Sigmoid colon (tissue), 7 donors: ENCODE data around the gene HES5. TPM values are rescaled to one million over a fixed set of nuclear protein-coding genes. Genes with fewer than 3 reads are reported as not detected.
A peak's percentile ranks its signal among the peaks of the same experiment; 100 is the strongest.

Experiments used
- DNase-seq: peaks from one replicate; pipeline ENCODE4 v3.0.0-alpha.2; 2019
- H3K27ac ChIP-seq, 4 donors: fragments of 200-600 bp; sonication (generic); one replicate each; pipeline ENCODE4 v1.5.1; 2016 to 2019; ENCODE audit warnings: mild to moderate bottlenecking in 1 of 4
- H3K27me3 ChIP-seq, 3 donors: fragments of 200-600 bp; sonication (generic); one replicate each; pipeline ENCODE4 v1.5.1; 2019; ENCODE audit warnings: mild to moderate bottlenecking in 1 of 3
- H3K36me3 ChIP-seq, 4 donors: fragments of 200-600 bp; sonication (generic); one replicate each; pipeline ENCODE4 v1.5.1; 2016 to 2019
- H3K4me1 ChIP-seq, 4 donors: fragments of 200-600 bp; sonication (generic); one replicate each; pipeline ENCODE4 v1.5.1; 2017 to 2019
- H3K4me3 ChIP-seq, 4 donors: fragments of 200-600 bp; sonication (generic); one replicate each; pipeline ENCODE4 v1.5.1; 2017 to 2019; ENCODE audit warnings: mild to moderate bottlenecking in 2 of 4, moderate library complexity in 1 of 4
- H3K9me3 ChIP-seq, 4 donors: fragments of 200-600 bp in 3 of 4; sonication (generic) in 3 of 4; one replicate each; pipeline versions ENCODE4 v1.5.1 to v1.6.1; 2013 to 2019
- EP300 ChIP-seq, 4 donors: sonication (generic); formaldehyde crosslinking; IDR thresholded peaks; one replicate each; pipeline ENCODE4 v1.6.1; 2017; ENCODE audit warnings: antibody characterized with exemption in 4 of 4
- POLR2A ChIP-seq, 2 donors: fragments of 450-650 bp; IDR thresholded peaks; one replicate each; pipeline ENCODE4 v1.6.1; 2016; ENCODE audit warnings: antibody characterized with exemption in 2 of 2, mild to moderate bottlenecking in 2 of 2, moderate library complexity in 2 of 2
- POLR2AphosphoS5 ChIP-seq, 4 donors: sonication (generic); formaldehyde crosslinking; IDR thresholded peaks; one replicate each; pipeline ENCODE4 v1.6.1; 2017; ENCODE audit warnings: antibody characterized with exemption in 4 of 4
- WGBS, 2 donors: extraction: QIAGEN DNeasy Blood & Tissue Kit; methylation state at CpG; one replicate each; pipeline ENCODE4 v1.1.7; 2013; 5-methylcytosine and 5-hydroxymethylcytosine counted together
- intact Hi-C: fragments of 100-400 bp; cut with DNase I; formaldehyde crosslinking; loops from one replicate; pipeline ENCODE4 v1.15.1; 2023
- polyA plus RNA-seq, 3 donors: library from polyadenylated mRNA; stranded (reverse); fragments of 200-250 nt; gene quantifications; one replicate each; pipeline ENCODE4 v1.2.3, GENCODE V29; 2013
- total RNA-seq, 4 donors: library from RNA; depleted of rRNA; stranded (reverse); fragments of >200 nt; gene quantifications; one replicate each; pipeline ENCODE4 v1.1.0, GENCODE V29; 2016
- TF ChIP-seq, protein P1 (sequence below), 4 experiments: fragments of 450-650 bp in 3 of 4; fragments of 200-600 bp in 1 of 4; IDR thresholded peaks; one replicate each; pipeline ENCODE4 v1.5.1; 2016 to 2019; ENCODE audit warnings: antibody characterized with exemption in 4 of 4, mild to moderate bottlenecking in 3 of 4, moderate library complexity in 2 of 4
- donor health status: healthy with polysubstance abuse.
- donor health status: Bipolar disorder and iron deficiency.
- donor health status: healthy.

The HES5 gene
- total and polyA plus RNA-seq, 7 donors = 0.36 to 1.2 (median 0.61) TPM; not detected in 4

DNA sequence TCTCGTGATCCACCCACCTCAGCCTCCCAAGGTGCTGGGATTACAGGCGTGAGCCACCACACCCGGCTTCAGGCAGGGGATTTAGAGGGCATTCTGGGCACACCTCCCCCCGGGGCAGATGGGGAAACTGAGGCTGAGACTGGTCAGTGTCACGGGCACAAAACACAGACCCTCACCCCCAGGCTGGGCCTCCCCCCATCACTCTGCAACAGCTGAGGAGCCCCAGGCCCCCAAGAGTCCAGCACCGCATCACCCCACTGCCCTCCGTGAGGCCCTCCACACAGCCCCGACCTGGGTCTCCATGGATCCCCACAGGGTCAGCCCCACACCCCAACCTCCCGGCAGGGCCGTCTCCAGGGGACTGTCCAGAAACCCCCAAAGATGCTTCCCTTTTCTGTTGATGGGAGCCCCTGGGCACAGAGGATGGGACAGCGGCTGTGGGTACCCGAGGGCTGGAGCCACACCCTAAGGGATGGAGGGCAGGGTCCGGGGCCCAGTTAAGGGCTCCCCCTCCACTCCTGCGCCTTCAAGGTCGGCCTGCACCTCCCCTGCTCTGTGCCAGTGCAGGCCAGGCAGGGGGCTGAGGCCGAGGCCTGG is 37.1 kb upstream of the HES5 start:
- TF ChIP-seq POLR2A (IDR thresholded peaks at IDR 0.05) (no peak), EP300 (IDR thresholded peaks at IDR 0.05) (no peak), POLR2AphosphoS5 (IDR thresholded peaks at IDR 0.05) (no peak)
- TF ChIP-seq, protein P1, sequence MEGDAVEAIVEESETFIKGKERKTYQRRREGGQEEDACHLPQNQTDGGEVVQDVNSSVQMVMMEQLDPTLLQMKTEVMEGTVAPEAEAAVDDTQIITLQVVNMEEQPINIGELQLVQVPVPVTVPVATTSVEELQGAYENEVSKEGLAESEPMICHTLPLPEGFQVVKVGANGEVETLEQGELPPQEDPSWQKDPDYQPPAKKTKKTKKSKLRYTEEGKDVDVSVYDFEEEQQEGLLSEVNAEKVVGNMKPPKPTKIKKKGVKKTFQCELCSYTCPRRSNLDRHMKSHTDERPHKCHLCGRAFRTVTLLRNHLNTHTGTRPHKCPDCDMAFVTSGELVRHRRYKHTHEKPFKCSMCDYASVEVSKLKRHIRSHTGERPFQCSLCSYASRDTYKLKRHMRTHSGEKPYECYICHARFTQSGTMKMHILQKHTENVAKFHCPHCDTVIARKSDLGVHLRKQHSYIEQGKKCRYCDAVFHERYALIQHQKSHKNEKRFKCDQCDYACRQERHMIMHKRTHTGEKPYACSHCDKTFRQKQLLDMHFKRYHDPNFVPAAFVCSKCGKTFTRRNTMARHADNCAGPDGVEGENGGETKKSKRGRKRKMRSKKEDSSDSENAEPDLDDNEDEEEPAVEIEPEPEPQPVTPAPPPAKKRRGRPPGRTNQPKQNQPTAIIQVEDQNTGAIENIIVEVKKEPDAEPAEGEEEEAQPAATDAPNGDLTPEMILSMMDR (IDR thresholded peaks at IDR 0.05) = no peak
- H3K9me3 ChIP-seq = no peaks in the 10 kb centered on the region

DNA sequence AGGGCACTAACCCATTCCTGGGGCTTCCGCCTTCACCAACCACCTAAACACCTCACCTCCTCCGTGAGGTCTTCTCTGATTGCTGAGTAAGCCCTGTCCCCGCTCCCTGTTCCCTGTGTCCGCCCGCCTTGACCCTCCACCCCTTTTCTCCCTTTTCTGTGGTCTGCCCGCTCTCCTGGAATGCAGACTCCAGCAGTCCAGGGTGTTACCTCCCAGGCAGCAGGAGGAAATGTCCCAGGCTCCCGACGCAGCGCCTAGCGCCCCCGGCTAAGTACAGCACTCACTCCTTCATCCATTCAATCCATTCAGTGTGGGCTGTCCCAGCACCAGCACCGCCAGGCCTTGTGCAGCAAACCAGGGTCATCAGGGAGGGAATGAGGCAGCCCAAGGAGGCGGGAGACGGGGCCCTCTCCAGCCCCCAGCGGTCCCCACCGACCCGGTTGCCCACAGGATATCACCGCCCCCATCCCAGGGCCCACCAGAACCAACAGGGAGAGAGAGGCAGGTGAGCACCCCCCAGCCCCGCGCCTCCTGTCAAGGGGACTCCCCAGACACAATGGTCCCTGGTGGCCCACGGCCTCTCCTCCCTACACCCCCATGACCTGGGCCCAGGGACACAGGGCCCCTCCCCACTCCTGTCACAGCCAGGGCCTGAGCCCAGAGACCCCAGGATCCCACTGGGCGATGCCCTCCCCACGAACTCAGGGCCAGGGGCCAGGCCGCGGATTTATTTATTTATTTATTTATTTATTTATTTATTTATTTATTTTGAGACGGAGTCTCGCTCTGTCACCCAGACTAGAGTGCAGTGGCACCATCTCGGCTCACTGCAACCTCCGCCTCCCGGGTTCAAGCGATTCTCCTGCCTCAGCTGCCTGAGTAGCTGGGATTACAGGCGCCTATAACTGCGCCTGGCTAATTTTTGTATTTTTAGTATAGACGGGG is 36.3 kb upstream of the HES5 start:
- no peak for TF ChIP-seq POLR2AphosphoS5 (IDR thresholded peaks at IDR 0.05)
- TF ChIP-seq EP300 (IDR thresholded peaks at IDR 0.05) = no peak
- TF ChIP-seq, protein P1 (IDR thresholded peaks at IDR 0.05) = no peak
- no peak for TF ChIP-seq POLR2A (IDR thresholded peaks at IDR 0.05)
- Histone ChIP-seq H3K27me3 (peaks cover 0 to 47% (median 24%) of the 10 kb centered on the region in 3 donors), H3K36me3 (peaks cover 0 to 21% (median 4%) of the 10 kb centered on the region in 4 donors), H3K27ac (no peak overlapping the region), H3K9me3 (no peaks in the 10 kb centered on the region), H3K4me1 (no peaks in the 10 kb centered on the region), H3K4me3 (no peak overlapping the region)
- intact Hi-C loops = no loop called here
- DNase-seq = no peak
- 73 to 85% methylated on average over 34 of the region's 34 CpGs for WGBS, 2 donors

More for the DNA sequence above, 37.1 kb upstream of the HES5 start:
- no peak overlapping the region for H3K27ac ChIP-seq
- no peak overlapping the region for H3K4me3 ChIP-seq
- peak; percentile 64 for DNase-seq
- H3K27me3 ChIP-seq = peaks cover 0 to 51% (median 24%) of the 10 kb centered on the region in 3 donors
- H3K4me1 ChIP-seq = no peaks in the 10 kb centered on the region
- peaks cover 0 to 13% (median 1%) of the 10 kb centered on the region in 4 donors for H3K36me3 ChIP-seq
- intact Hi-C loops = no loop called here
- 70 to 85% methylated on average over 16 of the region's 16 CpGs for WGBS, 2 donors

- no peak for DNase-seq
- TF ChIP-seq, protein P1 (IDR thresholded peaks at IDR 0.05) = no peak
- TF ChIP-seq EP300 (IDR thresholded peaks at IDR 0.05) (no peak), POLR2A (IDR thresholded peaks at IDR 0.05) (no peak), POLR2AphosphoS5 (IDR thresholded peaks at IDR 0.05) (no peak)
- intact Hi-C loops = no loop called here
- no peak overlapping the region for H3K4me3 ChIP-seq
- no peak overlapping the region for H3K27ac ChIP-seq
- no peaks in the 10 kb centered on the region for H3K9me3 ChIP-seq
- H3K36me3 ChIP-seq = peaks cover 0 to 35% (median 7%) of the 10 kb centered on the region in 4 donors
- H3K4me1 ChIP-seq = no peaks in the 10 kb centered on the region
- 14 to 53% methylated on average over 14 of the region's 14 CpGs for WGBS, 2 donors
- peaks cover 0 to 32% (median 18%) of the 10 kb centered on the region in 3 donors for H3K27me3 ChIP-seq
Measured at GRCh38 chr1:2564815-2565374, 34.8 kb upstream of the HES5 start.

DNA sequence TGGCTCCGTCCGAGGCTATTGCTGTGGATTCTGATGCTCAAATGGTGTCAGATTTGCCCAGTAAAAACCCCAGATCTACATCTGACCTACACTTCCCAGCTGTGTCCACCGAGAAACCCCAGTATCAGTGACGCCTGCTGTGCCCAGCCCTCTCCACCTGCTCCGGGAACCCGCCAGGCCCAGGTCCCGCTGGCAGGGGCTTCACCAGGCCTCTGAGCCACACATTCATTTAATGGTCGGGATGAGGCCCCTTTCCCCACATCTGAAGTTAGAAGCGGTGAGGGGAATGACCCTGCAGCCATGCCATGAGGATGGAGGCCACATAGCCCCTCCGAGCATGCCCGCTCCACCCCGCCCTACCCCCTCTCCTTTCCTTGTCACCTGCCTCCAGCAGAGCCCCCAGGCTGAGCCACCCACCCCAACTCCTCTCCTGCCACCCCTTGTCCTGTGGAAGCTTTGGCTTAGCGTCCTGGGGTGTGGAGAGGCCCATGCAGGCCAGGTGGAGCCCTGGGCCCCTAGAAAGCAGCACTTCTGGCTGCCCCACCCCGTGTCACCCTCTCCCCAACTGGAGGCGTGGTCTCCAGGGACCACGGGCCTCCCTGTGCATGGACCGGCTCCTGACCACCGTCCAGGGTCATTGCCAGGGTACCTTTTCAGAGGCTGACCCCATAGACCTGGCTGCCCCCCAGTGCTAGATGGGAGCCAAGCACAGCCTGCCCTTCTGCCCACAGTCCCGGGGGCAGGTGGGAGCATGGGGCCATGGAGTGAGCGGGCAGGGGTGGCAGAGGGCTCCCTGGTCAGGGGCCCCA is 34.1 kb upstream of the HES5 start:
- WGBS, 2 donors = 69 to 83% methylated on average over 20 of the region's 20 CpGs
- H3K36me3 ChIP-seq = peaks cover 0 to 42% (median 9%) of the 10 kb centered on the region in 4 donors
- H3K4me3 ChIP-seq = no peak overlapping the region
- H3K27me3 ChIP-seq = peaks cover 0 to 32% (median 18%) of the 10 kb centered on the region in 3 donors
- no peaks in the 10 kb centered on the region for H3K9me3 ChIP-seq
- intact Hi-C loops = no loop called here
- H3K4me1 ChIP-seq = no peaks in the 10 kb centered on the region
- no peak overlapping the region for H3K27ac ChIP-seq
- TF ChIP-seq POLR2A (IDR thresholded peaks at IDR 0.05) (no peak), POLR2AphosphoS5 (IDR thresholded peaks at IDR 0.05) (no peak), EP300 (IDR thresholded peaks at IDR 0.05) (no peak)
- TF ChIP-seq, protein P1 (IDR thresholded peaks at IDR 0.05) = no peak
- no peak for DNase-seq
